ENCODE results near the gene TERC. TPM values are rescaled to one million over a fixed set of nuclear protein-coding genes. Genes with fewer than 3 reads are reported as not detected.

TERC gene
- polyA plus RNA-seq, 2 donors = 0.14 to 0.59 TPM

Other genes starting within 250 kb of the TERC start
- gene MECOM, start 101.3 kb downstream of the TERC start, polyA plus RNA-seq = 10 to 100 TPM in 1 of 2 donors, 1 to 10 TPM in 1; 10.0 to 13.7 TPM
- 1 to 10 TPM in 1 of 2 donors, under 1 TPM in 1; 0.31 to 1.1 TPM for gene ACTRT3, start 4.5 kb upstream of the TERC start, polyA plus RNA-seq
- 1 to 10 TPM; 5.8 to 6.5 TPM for gene MYNN, start 8.3 kb upstream of the TERC start, polyA plus RNA-seq
- not detected for gene LRRIQ4, start 47.8 kb upstream of the TERC start, polyA plus RNA-seq
- under 1 TPM; 0.20 to 0.27 TPM for gene LRRC34, start 47.8 kb upstream of the TERC start, polyA plus RNA-seq
- not detected for gene LRRC31, start 104.9 kb upstream of the TERC start, polyA plus RNA-seq
- gene SAMD7, start 146.5 kb upstream of the TERC start, polyA plus RNA-seq = not detected
- 10 to 100 TPM; 17.0 to 23.5 TPM for gene SEC62, start 201.7 kb upstream of the TERC start, polyA plus RNA-seq